ENCODE data around the gene MEGF9. TPM values are rescaled to one million over a fixed set of nuclear protein-coding genes. Genes with fewer than 3 reads are reported as not detected.
"Not testable (repeated sequence)": the region's sequence is repeated elsewhere in the genome, so short reads cannot be mapped to it uniquely, and the experiment has no call there.

Gene MEGF9
- total RNA-seq, 1 donor from 2014 or later, result 10.0 TPM

- no peak for TF ChIP-seq CTCF (IDR thresholded peaks at IDR 0.05; ENCODE audit: insufficient read depth, low read length, poor library complexity, severe bottlenecking)
- Histone ChIP-seq H3K27me3 (ENCODE audit: control insufficient read depth, insufficient read depth, low read length) (no peaks in the 10 kb centered on the region), H3K4me3 (ENCODE audit: low read depth, low read length) (no peak overlapping the region), H3K36me3 (ENCODE audit: control insufficient read depth, insufficient read depth, low read length) (no peaks in the 10 kb centered on the region)
- no peak for DNase-seq (ENCODE audit: low read depth)
These were observed 63.9 kb downstream of the MEGF9 start for GRCh38 chr9:120650352-120650751.

GRCh38 chr9:120648581-120649197 lies 65.6 kb downstream of the MEGF9 start:
- no peak for TF ChIP-seq CTCF (IDR thresholded peaks at IDR 0.05; ENCODE audit: insufficient read depth, low read length, poor library complexity, severe bottlenecking)
- Histone ChIP-seq H3K36me3 (ENCODE audit: control insufficient read depth, insufficient read depth, low read length) (no peaks in the 10 kb centered on the region), H3K27me3 (ENCODE audit: control insufficient read depth, insufficient read depth, low read length) (no peaks in the 10 kb centered on the region), H3K4me3 (ENCODE audit: low read depth, low read length) (no peak overlapping the region)
- DNase-seq (ENCODE audit: low read depth), result no peak

GRCh38 chr9:120646948-120647347 lies 67.3 kb downstream of the MEGF9 start:
- Histone ChIP-seq H3K36me3 (ENCODE audit: control insufficient read depth, insufficient read depth, low read length) (no peaks in the 10 kb centered on the region), H3K4me3 (ENCODE audit: low read depth, low read length) (no peak overlapping the region), H3K27me3 (ENCODE audit: control insufficient read depth, insufficient read depth, low read length) (no peaks in the 10 kb centered on the region)
- DNase-seq (ENCODE audit: low read depth), result no peak
- no peak for TF ChIP-seq CTCF (IDR thresholded peaks at IDR 0.05; ENCODE audit: insufficient read depth, low read length, poor library complexity, severe bottlenecking)

GRCh38 chr9:120645760-120646159 lies 68.5 kb downstream of the MEGF9 start:
- H3K36me3 ChIP-seq (ENCODE audit: control insufficient read depth, insufficient read depth, low read length), result no peaks in the 10 kb centered on the region
- no peak for TF ChIP-seq CTCF (IDR thresholded peaks at IDR 0.05; ENCODE audit: insufficient read depth, low read length, poor library complexity, severe bottlenecking)
- H3K27me3 ChIP-seq (ENCODE audit: control insufficient read depth, insufficient read depth, low read length), result no peaks in the 10 kb centered on the region
- no peak for DNase-seq (ENCODE audit: low read depth)
- H3K4me3 ChIP-seq (ENCODE audit: low read depth, low read length), result no peak overlapping the region

- H3K36me3 ChIP-seq (ENCODE audit: control insufficient read depth, insufficient read depth, low read length), result no peaks in the 10 kb centered on the region
- H3K4me3 ChIP-seq (ENCODE audit: low read depth, low read length), result no peak overlapping the region
- TF ChIP-seq CTCF (IDR thresholded peaks at IDR 0.05; ENCODE audit: insufficient read depth, low read length, poor library complexity, severe bottlenecking), result no peak
These were observed 71.2 kb downstream of the MEGF9 start for GRCh38 chr9:120643061-120643460.

GRCh38 chr9:120642129-120642770 lies 72.0 kb downstream of the MEGF9 start:
- H3K4me3 ChIP-seq (ENCODE audit: low read depth, low read length), result no peak overlapping the region
- H3K36me3 ChIP-seq (ENCODE audit: control insufficient read depth, insufficient read depth, low read length), result no peaks in the 10 kb centered on the region
- TF ChIP-seq CTCF (IDR thresholded peaks at IDR 0.05; ENCODE audit: insufficient read depth, low read length, poor library complexity, severe bottlenecking), result no peak
- no peak for DNase-seq (ENCODE audit: low read depth)
- no peaks in the 10 kb centered on the region for H3K27me3 ChIP-seq (ENCODE audit: control insufficient read depth, insufficient read depth, low read length)

More at GRCh38 chr9:120643061-120643460, 71.2 kb downstream of the MEGF9 start:
- H3K27me3 ChIP-seq (ENCODE audit: control insufficient read depth, insufficient read depth, low read length), result no peaks in the 10 kb centered on the region
- DNase-seq (ENCODE audit: low read depth), result no peak

- not testable (repeated sequence) for DNase-seq (ENCODE audit: low read depth); H3K4me3 ChIP-seq (ENCODE audit: low read depth, low read length); H3K36me3 ChIP-seq (ENCODE audit: control insufficient read depth, insufficient read depth, low read length); H3K27me3 ChIP-seq (ENCODE audit: control insufficient read depth, insufficient read depth, low read length)
These were observed 73.4 kb downstream of the MEGF9 start for GRCh38 chr9:120640874-120641273.
